Brain microvascular endothelial cell (primary cell): ENCODE data around the gene KIF1C.

Experiments
- DNase-seq: peaks from one replicate; pipeline ENCODE4 v3.0.0-alpha.2; 2020
- H3K27ac ChIP-seq: fragments of 250-450 bp; sonication (Bioruptor Pico); 2 replicates; pipeline ENCODE4 v1.5.1; 2020; ENCODE audit warnings: mild to moderate bottlenecking, moderate library complexity
- H3K27me3 ChIP-seq: fragments of 250-450 bp; sonication (Bioruptor Pico); replicated peaks from 2 replicates; pipeline ENCODE4 v1.5.1; 2020; ENCODE audit warnings: mild to moderate bottlenecking
- H3K36me3 ChIP-seq: fragments of 250-450 bp; sonication (Bioruptor Pico); replicated peaks from 2 replicates; pipeline ENCODE4 v1.5.1; 2020; ENCODE audit warnings: mild to moderate bottlenecking
- H3K4me3 ChIP-seq: 2 replicates; pipeline ENCODE4 v1.5.1; 2011; ENCODE audit warnings: low read depth, mild to moderate bottlenecking, control low read depth, low read length, moderate library complexity
- CTCF ChIP-seq: IDR thresholded peaks from 2 replicates; pipeline ENCODE4 v1.5.1; 2011; ENCODE audit warnings: low read depth, mild to moderate bottlenecking, moderate library complexity, low read length, control low read depth, inconsistent platforms; ENCODE audit errors: missing control alignments
- in situ Hi-C: cut with HindIII; loops from 2 replicates; pipeline ENCODE4 v1.10.0; 2017; ENCODE audit warnings: low sequenced_read_pairs, low pct_ligation_motif_present

Gene KIF1C

GRCh38 chr17:4972322-4972721 lies 25.4 kb upstream of the KIF1C start:
- in situ Hi-C loops, result no loop called here
- H3K36me3 ChIP-seq, result peaks cover 37% of the 10 kb centered on the region
- no peak overlapping the region for H3K4me3 ChIP-seq
- H3K27ac ChIP-seq, result no peak overlapping the region
- no peak for DNase-seq
- no peak for TF ChIP-seq CTCF
- no peaks in the 10 kb centered on the region for H3K27me3 ChIP-seq

GRCh38 chr17:4972752-4973151 lies 25.0 kb upstream of the KIF1C start:
- no peak overlapping the region for H3K4me3 ChIP-seq
- in situ Hi-C loops, result no loop called here
- no peaks in the 10 kb centered on the region for H3K27me3 ChIP-seq
- H3K27ac ChIP-seq, result no peak overlapping the region
- TF ChIP-seq CTCF, result no peak
- DNase-seq, result no peak
- H3K36me3 ChIP-seq, result peaks cover 41% of the 10 kb centered on the region

GRCh38 chr17:4973256-4974114 lies 24.3 kb upstream of the KIF1C start:
- Histone ChIP-seq H3K27me3 (no peaks in the 10 kb centered on the region), H3K4me3 (no peak overlapping the region), H3K27ac (no peak overlapping the region), H3K36me3 (peaks cover 47% of the 10 kb centered on the region)
- no peak for DNase-seq
- TF ChIP-seq CTCF, result no peak
- in situ Hi-C loops, result no loop called here

GRCh38 chr17:4974115-4974670 lies 23.6 kb upstream of the KIF1C start:
- no peak for TF ChIP-seq CTCF
- in situ Hi-C loops, result no loop called here
- H3K27me3 ChIP-seq, result no peaks in the 10 kb centered on the region
- no peak overlapping the region for H3K4me3 ChIP-seq
- peaks cover 54% of the 10 kb centered on the region for H3K36me3 ChIP-seq
- H3K27ac ChIP-seq, result no peak overlapping the region
- no peak for DNase-seq

- in situ Hi-C loops, result no loop called here
- DNase-seq, result no peak
Observed at GRCh38 chr17:4978726-4979125, 19.0 kb upstream of the KIF1C start.

More at GRCh38 chr17:4978726-4979125, 19.0 kb upstream of the KIF1C start:
- Histone ChIP-seq H3K27ac (no peak overlapping the region), H3K36me3 (peaks cover 55% of the 10 kb centered on the region), H3K4me3 (no peak overlapping the region), H3K27me3 (no peaks in the 10 kb centered on the region)
- TF ChIP-seq CTCF, result no peak
